AG20443 (cell line): Measurements from ENCODE around the gene HIVEP3.
"Not testable (repeated sequence)": the region's sequence is repeated elsewhere in the genome, so short reads cannot be mapped to it uniquely, and the experiment has no call there.

Experiments
- DNase-seq: peaks from one replicate; pipeline ENCODE4 v3.0.0; 2012; ENCODE audit warnings: low spot score, mixed read lengths

HIVEP3 gene

DNA sequence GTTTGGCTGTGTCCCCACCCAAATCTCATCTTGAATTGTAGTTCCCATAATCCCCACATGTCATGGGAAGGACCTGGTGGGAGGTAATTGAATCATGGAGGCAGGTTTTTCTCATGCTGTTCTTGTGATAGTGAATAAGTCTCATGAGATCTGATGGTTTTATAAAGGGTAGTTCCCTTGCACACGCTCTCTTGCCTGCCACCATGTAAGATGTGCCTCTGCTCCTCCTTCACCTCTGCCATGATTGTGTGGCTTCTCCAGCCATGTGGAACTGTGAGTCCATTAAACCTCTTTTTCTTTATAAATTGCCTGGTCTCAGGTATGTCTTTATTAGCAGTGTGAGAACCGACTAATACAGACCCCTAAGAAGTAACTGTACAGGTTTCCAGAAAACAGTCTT, 2.5 kb upstream of the HIVEP3 start:
- not testable (repeated sequence) for DNase-seq

DNA sequence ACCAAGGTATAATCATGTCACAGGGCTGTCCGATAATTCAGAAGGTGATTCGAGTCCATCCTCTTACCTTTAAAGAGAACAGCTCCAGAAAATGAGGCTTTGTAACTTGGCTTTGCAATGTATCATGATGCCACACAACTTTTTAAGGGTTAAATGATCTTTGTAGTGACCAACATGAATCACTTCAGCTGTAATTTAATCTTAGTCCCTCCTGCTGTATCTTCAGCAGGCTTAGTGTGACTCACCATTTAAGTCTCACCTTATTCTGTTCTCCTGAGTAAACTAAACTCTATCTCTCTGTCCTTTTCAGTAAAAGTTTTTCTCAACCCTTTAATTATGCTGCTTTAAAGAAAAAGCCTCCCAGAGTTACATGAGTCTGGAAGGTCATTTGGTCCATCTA, 1.9 kb upstream of the HIVEP3 start:
- no peak for DNase-seq

DNA sequence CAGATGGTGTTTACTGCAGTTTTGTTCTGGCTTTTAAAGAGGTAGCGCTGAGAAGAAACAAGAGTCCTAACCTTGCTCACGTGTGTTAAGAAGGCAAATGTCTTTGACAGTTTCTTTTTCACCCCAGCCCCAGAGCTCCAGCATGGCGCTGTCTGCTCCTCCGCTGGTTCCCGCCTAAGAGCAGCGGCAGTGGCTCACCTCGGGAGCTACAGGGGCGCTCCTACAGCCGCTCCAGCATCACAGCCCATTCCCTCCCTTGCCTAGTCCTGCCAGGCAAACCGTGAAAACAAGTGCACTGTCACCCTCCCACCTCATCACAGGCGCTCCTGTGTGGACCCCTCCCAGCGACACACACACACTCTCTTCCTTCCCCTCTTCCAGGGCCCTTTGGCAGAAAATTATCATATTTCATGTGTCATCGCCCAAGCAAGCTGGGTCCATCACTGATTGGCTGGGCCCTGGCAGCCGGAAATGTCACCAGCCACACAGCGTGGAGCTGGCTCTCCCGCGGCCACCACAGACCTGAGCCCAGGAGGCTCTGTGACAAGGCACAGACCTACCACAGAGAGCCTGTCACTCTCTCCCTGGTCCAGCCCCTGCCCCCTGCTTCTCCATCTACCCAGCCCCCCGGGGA, 1.2 kb upstream of the HIVEP3 start:
- DNase-seq: peak; percentile 78

GRCh38 chr1:41919131-41919530, 409 bp upstream of the HIVEP3 start:
- no peak for DNase-seq

DNA sequence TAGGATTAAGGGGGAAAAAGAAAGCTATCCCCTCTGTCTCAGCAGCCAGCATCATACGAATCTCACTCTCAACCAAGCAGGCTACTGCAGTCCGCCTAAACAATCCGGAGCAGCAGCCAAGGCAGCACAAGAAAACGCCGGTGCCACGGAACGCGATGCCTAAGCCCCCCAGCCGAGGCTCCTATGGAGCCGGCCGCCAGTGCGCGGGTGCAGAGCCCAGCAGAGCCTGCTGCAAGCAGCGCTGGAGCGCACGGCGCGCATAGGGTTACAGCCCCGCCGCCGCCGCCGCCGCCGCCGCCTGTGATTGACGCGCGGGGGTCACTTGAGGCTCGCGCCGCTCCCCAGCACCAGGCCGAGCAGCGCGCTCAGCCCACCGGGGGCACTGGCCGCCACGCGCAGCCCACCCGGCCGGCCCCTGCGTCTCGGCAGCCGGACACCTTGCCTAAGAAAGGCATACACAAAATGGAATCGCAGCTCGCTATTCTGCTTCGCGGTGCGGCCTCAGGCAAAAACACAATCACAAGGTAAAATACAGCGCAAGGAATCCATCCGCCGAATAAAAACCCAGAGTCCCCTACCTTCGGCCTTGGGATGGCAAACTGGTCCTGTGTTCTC, 780 bp downstream of the HIVEP3 start:
- peak; percentile 54 for DNase-seq

DNA sequence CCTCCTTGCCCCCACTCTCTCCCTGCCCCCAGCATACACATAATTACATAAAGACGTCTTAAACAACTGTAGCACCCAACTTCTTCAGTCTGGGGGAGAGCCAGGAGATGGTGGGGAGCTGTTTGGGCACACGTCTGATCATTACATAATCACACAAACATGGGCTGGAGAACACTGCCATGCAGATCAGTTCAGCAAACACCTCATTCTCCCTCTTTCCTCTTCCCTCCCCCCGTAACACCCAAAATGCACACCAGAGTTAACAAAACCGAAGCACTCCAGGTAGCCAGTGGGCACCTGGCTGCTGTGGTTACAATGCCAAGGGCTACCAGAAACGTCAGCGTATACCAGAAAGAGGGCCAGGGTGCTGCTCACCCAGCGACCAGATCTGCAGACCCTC, 1.6 kb downstream of the HIVEP3 start:
- DNase-seq: no peak

DNA sequence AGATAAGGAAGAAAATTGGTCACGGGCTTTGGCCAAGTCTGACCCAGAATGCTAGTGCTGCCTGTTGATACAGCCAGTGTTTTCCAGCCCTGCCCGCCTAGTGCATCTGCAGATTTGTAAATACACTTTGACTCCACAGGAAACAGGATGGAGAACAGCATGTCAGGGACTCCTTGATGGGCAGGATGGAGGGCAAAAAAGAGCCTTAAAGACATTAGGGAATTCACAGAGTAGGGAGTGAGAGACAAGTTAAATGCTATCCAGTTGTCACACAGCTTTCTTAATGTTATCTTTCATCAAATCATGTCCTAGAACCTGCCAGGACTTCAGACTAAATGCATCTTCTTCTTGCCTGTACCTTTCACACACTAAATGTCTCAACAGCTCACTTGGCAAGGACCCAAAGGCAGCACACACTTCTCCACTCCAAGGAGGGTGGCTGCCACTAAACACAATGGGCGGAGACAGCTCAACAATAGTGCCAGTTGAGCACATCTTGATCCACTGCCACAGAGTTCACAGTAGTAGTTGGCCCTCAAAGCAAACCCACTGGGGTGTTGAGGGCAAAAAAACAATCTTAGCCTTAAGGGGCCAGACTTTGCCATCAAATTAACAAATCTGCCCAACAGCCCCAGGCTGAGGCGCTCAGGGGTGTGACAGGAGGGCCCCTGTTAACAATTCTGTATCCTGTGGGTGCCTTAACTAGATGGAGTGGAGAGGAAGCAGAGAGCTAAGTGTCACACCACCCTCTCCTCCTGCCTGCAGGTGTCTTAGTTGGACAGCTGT, 2.7 kb downstream of the HIVEP3 start:
- DNase-seq: no peak

- DNase-seq: no peak
Observed at GRCh38 chr1:41914516-41914915, 4.2 kb downstream of the HIVEP3 start.

- DNase-seq: no peak
Observed at GRCh38 chr1:41913014-41913413, 5.7 kb downstream of the HIVEP3 start.

- DNase-seq: no peak
Observed at GRCh38 chr1:41908288-41908895, 10.3 kb downstream of the HIVEP3 start.

DNA sequence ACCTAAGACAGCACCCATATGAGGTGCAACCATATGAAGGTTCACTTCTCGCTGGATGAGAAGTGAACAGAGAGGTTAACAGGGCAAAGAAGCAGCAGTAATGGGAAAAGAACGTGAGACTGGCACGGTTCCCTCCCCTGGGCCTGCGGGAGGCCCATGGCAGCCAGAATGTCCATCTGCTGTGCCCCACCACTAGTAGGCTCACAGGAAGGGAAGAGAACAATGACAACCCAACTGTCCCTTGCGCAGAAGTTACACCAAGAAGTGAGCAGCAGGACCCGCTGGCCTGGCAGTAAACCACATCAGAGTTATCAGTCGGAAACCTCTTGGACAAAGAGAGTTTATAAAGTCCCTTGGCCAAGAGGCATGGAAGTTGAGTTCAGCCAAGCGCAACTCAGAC, 11.3 kb downstream of the HIVEP3 start:
- DNase-seq: no peak

GRCh38 chr1:41906943-41907342, 11.8 kb downstream of the HIVEP3 start:
- DNase-seq: no peak

DNA sequence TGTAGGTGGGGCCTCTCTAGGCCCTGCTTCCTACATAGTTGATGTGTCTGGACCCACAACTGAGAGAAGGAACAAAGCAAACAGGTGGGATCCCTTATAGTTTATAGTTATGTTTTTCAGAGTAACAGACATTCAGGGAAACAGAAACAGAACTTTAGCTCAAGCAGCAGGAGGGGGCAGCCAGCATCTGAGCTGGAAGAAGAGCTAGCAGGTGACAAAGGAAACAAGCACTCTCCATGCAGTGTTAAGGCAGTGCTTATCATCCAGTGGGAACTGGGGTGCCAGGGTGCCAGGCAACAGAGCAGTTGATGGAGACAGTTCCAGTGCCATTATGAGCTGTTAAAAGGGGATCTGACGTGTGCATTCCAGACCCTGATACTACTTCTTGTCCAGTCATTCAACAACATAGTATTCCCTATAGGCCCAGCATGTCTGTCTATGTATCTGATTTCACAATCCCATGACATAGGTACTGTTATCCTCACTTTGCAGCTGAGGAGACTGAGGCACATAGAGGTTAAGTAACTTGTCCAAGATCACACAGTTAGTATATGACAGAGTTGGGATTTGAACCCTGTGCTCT, 13.5 kb downstream of the HIVEP3 start:
- no peak for DNase-seq

DNA sequence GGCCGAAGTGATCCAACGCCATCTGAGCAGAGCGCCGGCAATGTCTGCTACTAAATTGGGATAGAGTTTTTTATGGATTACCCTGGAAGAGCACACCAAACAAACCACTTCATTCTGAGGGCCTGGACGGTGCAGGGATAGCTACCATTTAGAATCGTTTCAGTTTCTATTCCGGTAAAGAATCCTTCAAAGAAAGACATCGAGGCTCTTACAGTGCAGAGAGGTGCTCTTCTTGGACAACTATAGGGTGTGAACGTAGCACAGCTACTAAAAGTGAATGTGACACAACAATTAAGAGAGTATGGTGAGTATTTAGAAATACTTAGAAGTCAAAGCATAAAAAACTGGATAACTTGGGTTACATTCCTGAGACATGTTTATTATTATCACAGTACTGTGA, 16.1 kb downstream of the HIVEP3 start:
- DNase-seq: no peak

GRCh38 chr1:41902159-41902577, 16.6 kb downstream of the HIVEP3 start:
- DNase-seq: peak; percentile 77

DNA sequence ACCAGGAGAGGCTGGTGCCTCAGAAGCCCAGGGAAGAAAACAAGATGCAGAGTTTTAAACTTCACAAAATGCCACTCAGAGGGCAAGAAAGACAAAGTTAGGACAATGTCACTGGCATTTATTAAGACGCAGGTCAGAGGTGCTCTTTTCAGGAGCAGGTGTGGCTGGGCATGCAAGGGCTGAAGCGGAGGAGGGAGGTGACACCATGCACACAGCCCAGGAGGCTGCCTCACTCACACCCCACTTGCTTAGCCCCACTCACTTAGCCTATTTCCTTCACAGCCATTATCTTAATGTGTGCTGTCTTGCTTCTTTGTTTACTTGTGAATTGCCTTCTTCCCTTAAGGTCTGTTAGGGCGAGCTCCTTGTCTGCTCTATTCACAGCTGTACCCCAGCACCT, 17.2 kb downstream of the HIVEP3 start:
- no peak for DNase-seq

- peak; percentile 70 for DNase-seq
Observed at GRCh38 chr1:41900603-41901444, 17.9 kb downstream of the HIVEP3 start.

- no peak for DNase-seq
Observed at GRCh38 chr1:41898191-41898713, 20.5 kb downstream of the HIVEP3 start.

GRCh38 chr1:41895552-41895951, 23.2 kb downstream of the HIVEP3 start:
- DNase-seq: no peak

- DNase-seq: no peak
Observed at GRCh38 chr1:41894808-41895483, 23.8 kb downstream of the HIVEP3 start.
